Measurements from ENCODE around the gene NKAIN2. TPM values are rescaled to one million over a fixed set of nuclear protein-coding genes. Genes with fewer than 3 reads are reported as not detected.

Gene NKAIN2
- total RNA-seq, 2 donors from 2014 or later: 0.68 TPM; not detected in 1

- Histone ChIP-seq H3K27ac (no peak overlapping the region), H3K27me3 (replicated peaks; ENCODE audit: insufficient read depth) (no peaks in the 10 kb centered on the region), H3K36me3 (no peaks in the 10 kb centered on the region), H3K4me3 (no peak overlapping the region), H3K9me3 (no peaks in the 10 kb centered on the region), H3K4me1 (replicated peaks) (no peaks in the 10 kb centered on the region)
- TF ChIP-seq POLR2A (IDR thresholded peaks at IDR 0.05): no peak
- TF ChIP-seq POLR2AphosphoS5 (IDR thresholded peaks at IDR 0.05): no peak
- TF ChIP-seq CTCF (IDR thresholded peaks at IDR 0.05): no peak
- intact Hi-C loops (cut with DNase I): no loop called here
- 92% methylated on average over 2 of the region's 2 CpGs for WGBS
- no peak for DNase-seq (ENCODE audit: low spot score)
Observed at GRCh38 chr6:124825564-124825963, 1021.9 kb downstream of the NKAIN2 start.

GRCh38 chr6:124829822-124830221 lies 1026.2 kb downstream of the NKAIN2 start:
- 94% methylated on average over 1 of the region's 1 CpG for WGBS
- Histone ChIP-seq H3K36me3 (no peaks in the 10 kb centered on the region), H3K4me3 (no peak overlapping the region), H3K4me1 (replicated peaks) (no peaks in the 10 kb centered on the region), H3K27me3 (replicated peaks; ENCODE audit: insufficient read depth) (no peaks in the 10 kb centered on the region), H3K27ac (no peak overlapping the region), H3K9me3 (no peaks in the 10 kb centered on the region)
- no peak for TF ChIP-seq POLR2A (IDR thresholded peaks at IDR 0.05)
- TF ChIP-seq CTCF (IDR thresholded peaks at IDR 0.05): no peak
- TF ChIP-seq POLR2AphosphoS5 (IDR thresholded peaks at IDR 0.05): no peak
- intact Hi-C loops (cut with DNase I): no loop called here
- DNase-seq (ENCODE audit: low spot score): no peak

- intact Hi-C loops (cut with DNase I): no loop called here
- TF ChIP-seq POLR2AphosphoS5 (IDR thresholded peaks at IDR 0.05) (no peak), POLR2A (IDR thresholded peaks at IDR 0.05) (no peak), CTCF (IDR thresholded peaks at IDR 0.05) (no peak)
- no peaks in the 10 kb centered on the region for H3K27me3 ChIP-seq (replicated peaks; ENCODE audit: insufficient read depth)
- no peak for DNase-seq (ENCODE audit: low spot score)
- no peaks in the 10 kb centered on the region for H3K9me3 ChIP-seq
- H3K4me1 ChIP-seq (replicated peaks): no peaks in the 10 kb centered on the region
- H3K27ac ChIP-seq: no peak overlapping the region
- H3K36me3 ChIP-seq: no peaks in the 10 kb centered on the region
- H3K4me3 ChIP-seq: no peak overlapping the region
Observed at GRCh38 chr6:124830506-124830905, 1026.8 kb downstream of the NKAIN2 start.

- no peaks in the 10 kb centered on the region for H3K36me3 ChIP-seq
- H3K4me1 ChIP-seq (replicated peaks): no peaks in the 10 kb centered on the region
- no peaks in the 10 kb centered on the region for H3K27me3 ChIP-seq (replicated peaks; ENCODE audit: insufficient read depth)
- no peaks in the 10 kb centered on the region for H3K9me3 ChIP-seq
- 86% methylated on average over 1 of the region's 1 CpG for WGBS
- H3K27ac ChIP-seq: no peak overlapping the region
- DNase-seq (ENCODE audit: low spot score): no peak
- intact Hi-C loops (cut with DNase I): no loop called here
- no peak for TF ChIP-seq POLR2A (IDR thresholded peaks at IDR 0.05)
- TF ChIP-seq CTCF (IDR thresholded peaks at IDR 0.05): peak in 1 of 4 experiments; percentile 16
- TF ChIP-seq POLR2AphosphoS5 (IDR thresholded peaks at IDR 0.05): no peak
- no peak overlapping the region for H3K4me3 ChIP-seq
Observed at GRCh38 chr6:124854338-124854922, 1050.8 kb downstream of the NKAIN2 start.

GRCh38 chr6:124857746-124858145 lies 1054.1 kb downstream of the NKAIN2 start:
- intact Hi-C loops (cut with DNase I): no loop called here
- Histone ChIP-seq H3K4me3 (no peak overlapping the region), H3K27me3 (replicated peaks; ENCODE audit: insufficient read depth) (no peaks in the 10 kb centered on the region), H3K27ac (no peak overlapping the region), H3K9me3 (no peaks in the 10 kb centered on the region), H3K36me3 (no peaks in the 10 kb centered on the region), H3K4me1 (replicated peaks) (no peaks in the 10 kb centered on the region)
- no peak for DNase-seq (ENCODE audit: low spot score)
- 42% methylated on average over 3 of the region's 3 CpGs for WGBS
- TF ChIP-seq POLR2A (IDR thresholded peaks at IDR 0.05) (no peak), POLR2AphosphoS5 (IDR thresholded peaks at IDR 0.05) (no peak), CTCF (IDR thresholded peaks at IDR 0.05) (no peak)
